ENCODE data around the gene FCER1G. TPM values are rescaled to one million over a fixed set of nuclear protein-coding genes. Genes with fewer than 3 reads are reported as not detected.
A peak's percentile ranks its signal among the peaks of the same experiment; 100 is the strongest.

The FCER1G gene
- total RNA-seq, 1 experiment from 2014 or later, result 1.5 TPM

GRCh38 chr1:161218301-161219077 is 3.4 kb downstream of the FCER1G start:
- no TSS peak for BruUV-seq (replicated peaks)
- ChIA-PET POLR2A (interaction anchor here (0.6 to 1.4 kb wide), 3 partner anchors 16 to 171 kb away, joined by 3 to 5 read pairs (median 3); partner anchors contain the start of gene NDUFS2), CTCF (interaction anchor here (1.2 to 1.8 kb wide), 3 partner anchors 16 to 156 kb away, joined by 4 to 5 read pairs (median 4); partner anchors contain the start of genes NDUFS2 and PPOX)
- peaks cover 79% of the 10 kb centered on the region for H3K4me1 ChIP-seq
- peaks cover 8% of the 10 kb centered on the region; the same call in 1 of the 2 replicates for H3K9me3 ChIP-seq
- intact Hi-C loops (cut with micrococcal nuclease; ENCODE audit: unreplicated experiment), result no loop called here
- H3K9me3 Mint-ChIP-seq (ENCODE audit: unreplicated experiment), result peaks cover 19% of the 10 kb centered on the region
- H3K4me1 Mint-ChIP-seq (ENCODE audit: low read depth, unreplicated experiment), result peaks cover 70% of the 10 kb centered on the region
- no peaks in the 10 kb centered on the region for H3K27me3 ChIP-seq (replicated peaks; ENCODE audit: control insufficient read depth, insufficient read depth, low read length)
- TF ChIP-seq, protein P1, sequence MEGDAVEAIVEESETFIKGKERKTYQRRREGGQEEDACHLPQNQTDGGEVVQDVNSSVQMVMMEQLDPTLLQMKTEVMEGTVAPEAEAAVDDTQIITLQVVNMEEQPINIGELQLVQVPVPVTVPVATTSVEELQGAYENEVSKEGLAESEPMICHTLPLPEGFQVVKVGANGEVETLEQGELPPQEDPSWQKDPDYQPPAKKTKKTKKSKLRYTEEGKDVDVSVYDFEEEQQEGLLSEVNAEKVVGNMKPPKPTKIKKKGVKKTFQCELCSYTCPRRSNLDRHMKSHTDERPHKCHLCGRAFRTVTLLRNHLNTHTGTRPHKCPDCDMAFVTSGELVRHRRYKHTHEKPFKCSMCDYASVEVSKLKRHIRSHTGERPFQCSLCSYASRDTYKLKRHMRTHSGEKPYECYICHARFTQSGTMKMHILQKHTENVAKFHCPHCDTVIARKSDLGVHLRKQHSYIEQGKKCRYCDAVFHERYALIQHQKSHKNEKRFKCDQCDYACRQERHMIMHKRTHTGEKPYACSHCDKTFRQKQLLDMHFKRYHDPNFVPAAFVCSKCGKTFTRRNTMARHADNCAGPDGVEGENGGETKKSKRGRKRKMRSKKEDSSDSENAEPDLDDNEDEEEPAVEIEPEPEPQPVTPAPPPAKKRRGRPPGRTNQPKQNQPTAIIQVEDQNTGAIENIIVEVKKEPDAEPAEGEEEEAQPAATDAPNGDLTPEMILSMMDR (IDR thresholded peaks at IDR 0.05; ENCODE audit: insufficient read depth in 1 of 2, low read depth in 1 of 2, low read length in 1 of 2, severe bottlenecking in 1 of 2, unreplicated experiment in 1 of 2), result no peak
- peaks cover 6% of the 10 kb centered on the region; the same call in 1 of the 2 replicates for H3K36me3 ChIP-seq (ENCODE audit: control insufficient read depth, insufficient read depth, low read length)
- no peaks in the 10 kb centered on the region for H3K27me3 Mint-ChIP-seq (ENCODE audit: insufficient read depth, unreplicated experiment)
- DNase-seq, result peak; percentile 75 to 90
- peak overlapping the region; percentile 97 for H3K27ac Mint-ChIP-seq (ENCODE audit: unreplicated experiment)
- H3K4me3 Mint-ChIP-seq (ENCODE audit: unreplicated experiment), result peak overlapping the region; percentile 55
- H3K4me3 ChIP-seq (ENCODE audit: low read depth, low read length), result peak overlapping the region; percentile 19; the same call in 1 of the 2 replicates
- peaks cover 61% of the 10 kb centered on the region for H3K36me3 Mint-ChIP-seq (ENCODE audit: insufficient read depth, unreplicated experiment)

DNA sequence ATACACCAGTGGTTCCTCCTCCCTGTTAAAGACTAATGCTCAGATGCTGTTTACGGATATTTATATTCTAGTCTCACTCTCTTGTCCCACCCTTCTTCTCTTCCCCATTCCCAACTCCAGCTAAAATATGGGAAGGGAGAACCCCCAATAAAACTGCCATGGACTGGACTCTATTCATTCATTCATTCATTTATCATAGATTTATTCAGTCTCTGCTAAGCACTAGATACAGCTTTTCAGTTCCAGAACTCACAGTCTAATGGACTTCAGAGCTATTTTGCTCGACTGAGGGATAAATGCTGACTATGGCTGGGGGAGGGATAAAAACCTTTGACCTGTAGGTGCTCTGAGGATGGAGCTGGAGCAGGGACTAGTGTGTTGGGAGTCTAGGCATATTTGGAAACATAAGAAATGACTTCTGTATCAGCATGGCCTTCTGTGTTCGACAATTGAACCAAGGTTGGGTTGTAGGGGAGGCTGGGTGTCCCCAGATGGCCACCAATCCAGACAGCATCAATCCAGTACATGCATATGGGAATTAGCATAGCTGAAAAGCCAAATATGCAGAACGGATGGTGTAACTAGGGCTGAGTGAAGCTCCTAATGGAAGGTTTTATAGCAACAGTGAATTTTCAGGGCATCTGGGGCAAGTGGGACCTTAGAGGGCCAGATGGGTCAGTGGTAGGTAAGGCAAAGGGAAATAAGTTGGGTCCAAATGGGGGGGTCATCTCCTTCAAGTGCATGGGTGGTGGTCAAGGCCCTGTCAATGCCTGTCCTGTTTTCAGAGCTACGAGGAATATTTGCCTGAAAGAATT is 4.2 kb downstream of the FCER1G start:
- ChIA-PET CTCF (interaction anchor here (0.8 to 1.8 kb wide), 4 partner anchors 17 to 155 kb away, joined by 3 to 5 read pairs (median 4); partner anchors contain the start of genes NDUFS2 and PPOX), POLR2A (interaction anchor here (0.6 to 1.4 kb wide), 2 partner anchors 17 to 73 kb away, joined by 3 to 5 read pairs; partner anchors contain the start of gene NDUFS2)
- TSS peak; percentile 22 for BruUV-seq (replicated peaks)
- Histone ChIP-seq H3K4me3 (ENCODE audit: low read depth, low read length) (no peak overlapping the region), H3K4me1 (peaks cover 84% of the 10 kb centered on the region), H3K9me3 (peaks cover 8% of the 10 kb centered on the region; the same call in 1 of the 2 replicates), H3K36me3 (ENCODE audit: control insufficient read depth, insufficient read depth, low read length) (peaks cover 3% of the 10 kb centered on the region; the same call in 1 of the 2 replicates), H3K27me3 (replicated peaks; ENCODE audit: control insufficient read depth, insufficient read depth, low read length) (no peaks in the 10 kb centered on the region)
- Mint-ChIP-seq H3K27me3 (ENCODE audit: insufficient read depth, unreplicated experiment) (no peaks in the 10 kb centered on the region), H3K4me3 (ENCODE audit: unreplicated experiment) (peak overlapping the region; percentile 55), H3K4me1 (ENCODE audit: low read depth, unreplicated experiment) (peaks cover 72% of the 10 kb centered on the region), H3K9me3 (ENCODE audit: unreplicated experiment) (peaks cover 24% of the 10 kb centered on the region), H3K36me3 (ENCODE audit: insufficient read depth, unreplicated experiment) (peaks cover 61% of the 10 kb centered on the region), H3K27ac (ENCODE audit: unreplicated experiment) (peak overlapping the region; percentile 97)
- DNase-seq, result no peak
- intact Hi-C loops (cut with micrococcal nuclease; ENCODE audit: unreplicated experiment), result no loop called here
- TF ChIP-seq, protein P1 (IDR thresholded peaks at IDR 0.05; ENCODE audit: insufficient read depth in 1 of 2, low read depth in 1 of 2, low read length in 1 of 2, severe bottlenecking in 1 of 2, unreplicated experiment in 1 of 2), result no peak

GRCh38 chr1:161220002-161220401 is 4.9 kb downstream of the FCER1G start:
- ChIA-PET POLR2A (no interaction called here), CTCF (interaction anchor here (1.8 kb wide), 1 partner anchor 154 kb away, joined by 4 read pairs; no protein-coding TSS in a partner anchor)

More at GRCh38 chr1:161220002-161220401, 4.9 kb downstream of the FCER1G start:
- peaks cover 61% of the 10 kb centered on the region for H3K36me3 Mint-ChIP-seq (ENCODE audit: insufficient read depth, unreplicated experiment)
- H3K4me3 ChIP-seq (ENCODE audit: low read depth, low read length), result no peak overlapping the region
- no peak for DNase-seq
- peaks cover 71% of the 10 kb centered on the region for H3K4me1 Mint-ChIP-seq (ENCODE audit: low read depth, unreplicated experiment)
- peak overlapping the region; percentile 97 for H3K27ac Mint-ChIP-seq (ENCODE audit: unreplicated experiment)
- TF ChIP-seq, protein P1 (IDR thresholded peaks at IDR 0.05; ENCODE audit: insufficient read depth in 1 of 2, low read depth in 1 of 2, low read length in 1 of 2, severe bottlenecking in 1 of 2, unreplicated experiment in 1 of 2), result no peak
- BruUV-seq (replicated peaks), result no TSS peak
- intact Hi-C loops (cut with micrococcal nuclease; ENCODE audit: unreplicated experiment), result no loop called here
- peak overlapping the region; percentile 55 for H3K4me3 Mint-ChIP-seq (ENCODE audit: unreplicated experiment)
- H3K27me3 Mint-ChIP-seq (ENCODE audit: insufficient read depth, unreplicated experiment), result no peaks in the 10 kb centered on the region
- peaks cover 3% of the 10 kb centered on the region; the same call in 1 of the 2 replicates for H3K36me3 ChIP-seq (ENCODE audit: control insufficient read depth, insufficient read depth, low read length)
- peaks cover 8% of the 10 kb centered on the region; the same call in 1 of the 2 replicates for H3K9me3 ChIP-seq
- peaks cover 24% of the 10 kb centered on the region for H3K9me3 Mint-ChIP-seq (ENCODE audit: unreplicated experiment)
- H3K4me1 ChIP-seq, result peaks cover 88% of the 10 kb centered on the region
- no peaks in the 10 kb centered on the region for H3K27me3 ChIP-seq (replicated peaks; ENCODE audit: control insufficient read depth, insufficient read depth, low read length)

Measured in Caco-2 (cell line).